ENCODE measurements around the gene TUNAR. TPM values are rescaled to one million over a fixed set of nuclear protein-coding genes. Genes with fewer than 3 reads are reported as not detected.

Gene TUNAR
- total and polyA plus RNA-seq, 9 of the 15 experiments (the other 6 are each of a cell fraction or from before 2014, with no cell fraction given): not detected

Other genes with a start within 250 kb of the TUNAR start
- gene TCL1B, start 190.4 kb upstream of the TUNAR start, total RNA-seq (2014; rRNA removed): not detected in 2 replicates
- gene TCL1B, start 190.4 kb upstream of the TUNAR start, total RNA-seq (2014; rRNA removed; fragmentation: Illumina TruSeq; extraction: Trizol): not detected in 2 replicates
- gene TCL1B, start 190.4 kb upstream of the TUNAR start, total RNA-seq (2015; rRNA removed; fragmentation: Illumina TruSeq; extraction: Trizol): not detected in 2 replicates
- not detected in 2 replicates for gene TCL1B, start 190.4 kb upstream of the TUNAR start, total RNA-seq (2021)
- not detected in 2 replicates for gene TCL1B, start 190.4 kb upstream of the TUNAR start, polyA plus RNA-seq (2011; rRNA removed)
- not detected in 2 replicates for gene TCL1B, start 190.4 kb upstream of the TUNAR start, polyA plus RNA-seq (2014; fragmentation: Illumina TruSeq; extraction: Trizol)
- gene TCL1B, start 190.4 kb upstream of the TUNAR start, polyA plus RNA-seq (2014; fragmentation: Nextera tagmentation; extraction: Ambion mirVana): not detected
- gene TCL1B, start 190.4 kb upstream of the TUNAR start, polyA plus RNA-seq (2014; rRNA removed): not detected in 2 replicates
- gene TCL1A, start 162.7 kb upstream of the TUNAR start, total RNA-seq (2014; rRNA removed): 0.16 TPM in 1 of 2 replicates, not detected in the other
- not detected in 2 replicates for gene TCL1A, start 162.7 kb upstream of the TUNAR start, total RNA-seq (2014; rRNA removed; fragmentation: Illumina TruSeq; extraction: Trizol)
- gene TCL1A, start 162.7 kb upstream of the TUNAR start, total RNA-seq (2015; rRNA removed; fragmentation: Illumina TruSeq; extraction: Trizol): not detected in 2 replicates
- not detected in 2 replicates for gene TCL1A, start 162.7 kb upstream of the TUNAR start, total RNA-seq (2021)
- gene TCL1A, start 162.7 kb upstream of the TUNAR start, polyA plus RNA-seq (2011; rRNA removed): not detected in 2 replicates
- gene TCL1A, start 162.7 kb upstream of the TUNAR start, polyA plus RNA-seq (2014; fragmentation: Illumina TruSeq; extraction: Trizol): 0.10 TPM in 1 of 2 replicates, not detected in the other
- not detected for gene TCL1A, start 162.7 kb upstream of the TUNAR start, polyA plus RNA-seq (2014; fragmentation: Nextera tagmentation; extraction: Ambion mirVana)
- gene TCL1A, start 162.7 kb upstream of the TUNAR start, polyA plus RNA-seq (2014; rRNA removed): 0.11 TPM in 1 of 2 replicates, not detected in the other
- not detected in 2 replicates for gene C14orf132, start 162.5 kb downstream of the TUNAR start, total RNA-seq (2014; rRNA removed)
- not detected in 2 replicates for gene C14orf132, start 162.5 kb downstream of the TUNAR start, total RNA-seq (2014; rRNA removed; fragmentation: Illumina TruSeq; extraction: Trizol)
- not detected in 2 replicates for gene C14orf132, start 162.5 kb downstream of the TUNAR start, total RNA-seq (2015; rRNA removed; fragmentation: Illumina TruSeq; extraction: Trizol)
- gene C14orf132, start 162.5 kb downstream of the TUNAR start, total RNA-seq (2021): 0.04 TPM in 1 of 2 replicates, not detected in the other
- not detected in 2 replicates for gene C14orf132, start 162.5 kb downstream of the TUNAR start, polyA plus RNA-seq (2011; rRNA removed)
- gene C14orf132, start 162.5 kb downstream of the TUNAR start, polyA plus RNA-seq (2014; fragmentation: Illumina TruSeq; extraction: Trizol): not detected in 2 replicates
- not detected for gene C14orf132, start 162.5 kb downstream of the TUNAR start, polyA plus RNA-seq (2014; fragmentation: Nextera tagmentation; extraction: Ambion mirVana)
- 0.04 TPM in 1 of 2 replicates, not detected in the other for gene C14orf132, start 162.5 kb downstream of the TUNAR start, polyA plus RNA-seq (2014; rRNA removed)